HG02973 (cell line): ENCODE results near the gene UTP11.

Experiments used
- ATAC-seq: cut with Tn5 transposase; IDR thresholded peaks from one replicate; pipeline ENCODE4 v1.9.1; 2021; ENCODE audit warnings: moderate library complexity; ENCODE audit not compliant: unreplicated experiment

UTP11 gene

DNA sequence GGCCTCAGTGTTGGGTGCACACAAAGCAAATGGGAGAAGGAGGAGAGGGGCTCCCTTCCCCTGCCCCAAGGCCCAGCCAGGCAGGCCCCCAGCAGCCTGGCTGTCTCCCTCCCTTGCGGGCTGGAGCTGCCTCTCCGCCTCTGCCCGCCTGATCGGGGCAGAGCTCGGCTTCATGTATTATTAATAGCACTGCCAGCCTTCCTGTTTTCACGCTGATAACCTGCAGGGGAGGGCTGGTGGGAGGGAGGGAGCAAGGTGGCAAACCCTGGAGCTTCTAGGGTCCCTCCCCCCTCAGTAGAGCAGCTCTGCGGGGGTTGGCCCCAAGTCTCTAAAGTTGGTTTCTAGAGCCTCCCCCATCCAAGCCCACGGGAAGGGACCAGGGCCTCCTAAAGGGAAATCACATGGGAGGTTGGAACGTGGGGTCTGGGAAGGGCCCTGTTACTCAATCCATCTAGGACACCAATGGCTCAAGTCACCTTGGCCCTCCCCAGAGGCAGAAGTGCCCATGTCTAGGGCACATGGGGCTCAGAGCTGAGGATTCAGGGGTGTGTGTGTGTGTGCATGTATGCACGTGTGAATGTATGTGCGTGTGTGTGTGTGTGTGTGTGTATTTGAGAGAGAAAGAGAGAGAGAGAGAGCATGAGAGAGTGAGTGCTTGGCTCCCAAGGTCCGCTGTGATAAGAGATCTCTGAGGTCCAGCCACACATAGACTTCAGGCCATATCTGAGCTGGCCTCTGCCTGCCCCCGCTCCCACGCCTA lies 55.9 kb downstream of the UTP11 start:
- ATAC-seq: no peak

DNA sequence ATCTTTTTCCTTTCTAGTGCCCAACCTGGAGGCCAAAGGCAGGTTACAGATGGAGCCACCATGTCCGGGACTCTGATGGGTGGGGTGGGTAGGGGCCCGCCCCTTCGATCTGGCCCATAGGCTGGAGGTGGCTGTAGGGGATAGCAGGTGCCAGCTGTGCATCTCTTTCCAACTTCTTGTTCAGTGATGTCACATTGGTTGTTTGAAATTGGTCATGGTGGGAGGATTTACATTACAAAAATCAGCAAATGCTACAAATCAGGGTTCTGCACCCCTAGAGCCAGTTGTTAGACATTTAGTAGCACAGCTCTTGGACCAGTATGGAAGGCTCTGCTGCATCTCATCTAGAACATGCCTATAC lies 56.4 kb downstream of the UTP11 start:
- ATAC-seq: no peak

DNA sequence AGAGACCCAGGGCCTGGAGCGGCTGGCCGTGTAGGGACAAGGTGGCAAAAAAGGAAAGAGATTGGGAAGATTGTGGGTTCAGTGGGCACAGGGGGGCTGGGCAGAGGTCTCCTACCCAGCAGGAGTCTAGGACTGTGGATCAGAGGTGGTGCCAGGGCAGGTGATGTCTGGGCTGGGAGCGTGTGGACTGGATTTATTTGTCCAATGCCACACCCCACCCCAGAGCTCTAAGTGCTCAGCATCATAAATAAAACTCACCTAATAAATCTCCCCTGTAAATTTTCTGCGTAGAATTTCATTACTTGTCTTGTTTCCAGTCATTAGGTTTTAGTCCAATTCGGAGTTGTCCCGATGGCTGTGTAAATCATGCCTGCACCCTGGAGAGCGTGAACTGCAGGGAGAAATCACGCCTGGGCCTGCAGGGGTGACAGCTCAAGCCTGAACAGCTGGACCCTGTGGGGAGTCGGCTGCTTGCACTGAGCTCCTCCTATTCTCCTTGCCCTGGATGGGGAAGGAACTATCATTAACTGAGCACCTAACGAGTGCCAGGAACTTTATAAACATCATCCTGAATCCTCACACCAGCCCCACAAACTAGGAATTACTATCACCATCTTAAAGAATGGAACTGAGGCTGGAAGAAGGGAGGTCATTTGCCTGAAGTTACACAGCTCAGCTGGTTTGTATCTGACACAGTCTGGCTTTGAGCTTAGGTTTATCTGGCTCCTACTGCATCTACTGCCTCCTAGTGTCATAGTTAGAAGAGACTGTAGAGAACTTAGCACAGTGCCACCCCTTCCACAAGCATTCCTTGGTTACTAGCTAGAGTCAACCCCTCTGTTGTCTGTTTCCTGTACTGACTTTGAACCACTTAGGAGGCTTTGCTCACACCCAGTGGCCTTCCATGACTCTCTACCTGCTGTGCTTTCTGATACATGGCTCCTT lies 59.0 kb downstream of the UTP11 start:
- no peak for ATAC-seq

- ATAC-seq: no peak
Observed at GRCh38 chr1:38072858-38073257, 60.3 kb downstream of the UTP11 start.

- ATAC-seq: no peak
Observed at GRCh38 chr1:38073534-38074301, 61.2 kb downstream of the UTP11 start.

DNA sequence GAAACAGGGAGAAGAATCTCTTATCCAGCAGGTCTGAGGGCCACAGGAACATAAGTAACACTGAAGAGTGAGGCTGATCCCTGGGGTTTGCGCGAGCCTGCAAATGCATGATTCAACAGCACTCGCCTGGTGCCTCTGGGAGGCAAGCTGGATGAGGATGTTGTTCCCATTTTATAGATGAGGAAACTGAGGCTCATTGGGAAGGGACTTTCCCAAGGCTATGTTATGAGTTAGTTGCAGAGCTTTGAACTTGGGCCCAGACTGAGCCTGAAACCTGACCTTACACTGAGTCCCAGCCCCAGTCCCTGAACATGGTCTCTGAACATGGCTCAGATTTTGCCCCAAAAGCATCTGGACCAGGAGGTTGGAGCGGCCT lies 61.8 kb downstream of the UTP11 start:
- no peak for ATAC-seq
